HEK293 (cell line): Measurements from ENCODE around the gene DCAF4.

Source experiments
- CTCF ChIA-PET: fragments of 350-600 bp; formaldehyde crosslinking; extraction: SDS; loops from one replicate; lab custom pipeline; 2021; ENCODE audit warnings: antibody characterized with exemption; lab: Yijun Ruan, JAX
- POLR2A ChIA-PET: fragments of 300-600 bp; formaldehyde crosslinking; extraction: SDS; loops from one replicate; lab custom pipeline; 2020; ENCODE audit warnings: antibody characterized with exemption, inconsistent platforms; lab: Yijun Ruan, JAX
- H3K27ac ChIP-seq: fragments of 200-500 bp; sonication (Bioruptor generic); 2 replicates; pipeline ENCODE4 v1.5.1; 2014; ENCODE audit warnings: low read depth, low read length, control low read depth, inconsistent platforms; ENCODE audit errors: extremely low read depth
- H3K36me3 ChIP-seq, 2 experiments: fragments of 200-500 bp in 1 of 2; sonication (Bioruptor generic) in 1 of 2; 1 replicate in 1 of 2; 2 replicates in 1 of 2; pipeline ENCODE4 v1.5.1; 2014 to 2017; ENCODE audit warnings: inconsistent platforms in 2 of 2, low read length in 2 of 2; ENCODE audit not compliant: control insufficient read depth in 2 of 2, insufficient read depth in 1 of 2
- H3K4me1 ChIP-seq: fragments of 200-500 bp; sonication (Bioruptor generic); 2 replicates; pipeline ENCODE4 v1.5.1; 2014; ENCODE audit warnings: mild to moderate bottlenecking, low read length, inconsistent platforms; ENCODE audit not compliant: control insufficient read depth, insufficient read depth
- H3K4me3 ChIP-seq: 2 replicates; pipeline ENCODE4 v1.5.1; 2011; ENCODE audit warnings: low read depth, mild to moderate bottlenecking, control low read depth, low read length, moderate library complexity
- H3K9me3 ChIP-seq: fragments of 200-500 bp; sonication (Bioruptor generic); 2 replicates; pipeline ENCODE4 v1.5.1; 2014; ENCODE audit warnings: low read depth, low read length, inconsistent platforms; ENCODE audit not compliant: control insufficient read depth, insufficient read depth
- ELK4 ChIP-seq: IDR thresholded peaks from 2 replicates; pipeline ENCODE4 v1.6.1; 2011; ENCODE audit warnings: mild to moderate bottlenecking, low read depth, low read length, borderline replicate concordance
- FEZF1 ChIP-seq: fragments of 450-650 bp; formaldehyde crosslinking; IDR thresholded peaks from 2 replicates; pipeline ENCODE4 v1.5.1; 2016; ENCODE audit warnings: missing biosample characterization, missing genetic modification characterization
- MEIS1 ChIP-seq: sonication (generic); formaldehyde crosslinking; IDR thresholded peaks from 2 replicates; pipeline ENCODE4 v1.8.1; 2022; ENCODE audit warnings: missing genetic modification reagents, mild to moderate bottlenecking, borderline replicate concordance
- RBAK ChIP-seq: fragments of 450-650 bp; formaldehyde crosslinking; IDR thresholded peaks from 2 replicates; pipeline ENCODE4 v1.5.1; 2016; ENCODE audit warnings: missing biosample characterization, missing genetic modification characterization
- SETDB1 ChIP-seq: IDR thresholded peaks from one replicate; pipeline ENCODE4 v1.6.1; 2017; ENCODE audit warnings: mild to moderate bottlenecking, low read length, moderate library complexity, mixed read lengths; ENCODE audit not compliant: insufficient read length
- SP2 ChIP-seq: fragments of 450-650 bp; formaldehyde crosslinking; IDR thresholded peaks from 2 replicates; pipeline ENCODE4 v1.5.1; 2016; ENCODE audit warnings: missing biosample characterization, missing genetic modification characterization
- TRIM28 ChIP-seq: IDR thresholded peaks from 2 replicates; pipeline ENCODE4 v1.6.1; 2011; ENCODE audit warnings: low read length, control low read depth, borderline replicate concordance
- ZBTB1 ChIP-seq: fragments of 450-650 bp; formaldehyde crosslinking; IDR thresholded peaks from 2 replicates; pipeline ENCODE4 v1.5.1; 2016; ENCODE audit warnings: missing biosample characterization, missing genetic modification characterization
- ZBTB17 ChIP-seq: fragments of 450-650 bp; formaldehyde crosslinking; IDR thresholded peaks from 2 replicates; pipeline ENCODE4 v1.5.1; 2016; ENCODE audit warnings: missing biosample characterization, missing genetic modification characterization
- ZFP3 ChIP-seq: fragments of 450-650 bp; formaldehyde crosslinking; IDR thresholded peaks from 2 replicates; pipeline ENCODE4 v1.5.1; 2016; ENCODE audit warnings: low read depth, missing biosample characterization, missing genetic modification characterization
- ZNF133 ChIP-seq: fragments of 450-650 bp; formaldehyde crosslinking; IDR thresholded peaks from 2 replicates; pipeline ENCODE4 v1.5.1; 2016; ENCODE audit warnings: missing biosample characterization, missing genetic modification characterization
- ZNF18 ChIP-seq: fragments of 450-650 bp; formaldehyde crosslinking; IDR thresholded peaks from 2 replicates; pipeline ENCODE4 v1.5.1; 2016; ENCODE audit warnings: missing biosample characterization, missing genetic modification characterization
- ZNF202 ChIP-seq: fragments of 450-650 bp; formaldehyde crosslinking; IDR thresholded peaks from 2 replicates; pipeline ENCODE4 v1.5.1; 2016; ENCODE audit warnings: missing biosample characterization, missing genetic modification characterization, borderline replicate concordance
- ZNF404 ChIP-seq: fragments of 450-650 bp; formaldehyde crosslinking; IDR thresholded peaks from 2 replicates; pipeline ENCODE4 v1.5.1; 2017; ENCODE audit warnings: missing biosample characterization, missing genetic modification characterization
- ZNF426 ChIP-seq: fragments of 450-650 bp; formaldehyde crosslinking; IDR thresholded peaks from 2 replicates; pipeline ENCODE4 v1.5.1; 2017; ENCODE audit warnings: missing biosample characterization, missing genetic modification characterization, mild to moderate bottlenecking, inconsistent platforms, moderate library complexity
- ZNF548 ChIP-seq: fragments of 450-650 bp; formaldehyde crosslinking; IDR thresholded peaks from 2 replicates; pipeline ENCODE4 v1.5.1; 2016; ENCODE audit warnings: missing biosample characterization, missing genetic modification characterization
- ZNF558 ChIP-seq: fragments of 450-650 bp; formaldehyde crosslinking; IDR thresholded peaks from 2 replicates; pipeline ENCODE4 v1.5.1; 2016; ENCODE audit warnings: missing biosample characterization, missing genetic modification characterization
- ZNF629 ChIP-seq: fragments of 450-650 bp; formaldehyde crosslinking; IDR thresholded peaks from 2 replicates; pipeline ENCODE4 v1.5.1; 2017; ENCODE audit warnings: missing biosample characterization, missing genetic modification characterization
- ZNF658 ChIP-seq: fragments of 450-650 bp; formaldehyde crosslinking; IDR thresholded peaks from 2 replicates; pipeline ENCODE4; 2016; ENCODE audit warnings: missing biosample characterization, missing genetic modification characterization
- ZNF701 ChIP-seq: fragments of 450-650 bp; formaldehyde crosslinking; IDR thresholded peaks from 2 replicates; pipeline ENCODE4 v1.5.1; 2016; ENCODE audit warnings: missing biosample characterization, missing genetic modification characterization
- ZNF791 ChIP-seq: fragments of 450-650 bp; formaldehyde crosslinking; IDR thresholded peaks from 2 replicates; pipeline ENCODE4 v1.5.1; 2016; ENCODE audit warnings: missing biosample characterization, missing genetic modification characterization
- ZNF837 ChIP-seq: fragments of 450-650 bp; formaldehyde crosslinking; IDR thresholded peaks from 2 replicates; pipeline ENCODE4 v1.5.1; 2016; ENCODE audit warnings: missing biosample characterization, missing genetic modification characterization

Gene DCAF4

DNA sequence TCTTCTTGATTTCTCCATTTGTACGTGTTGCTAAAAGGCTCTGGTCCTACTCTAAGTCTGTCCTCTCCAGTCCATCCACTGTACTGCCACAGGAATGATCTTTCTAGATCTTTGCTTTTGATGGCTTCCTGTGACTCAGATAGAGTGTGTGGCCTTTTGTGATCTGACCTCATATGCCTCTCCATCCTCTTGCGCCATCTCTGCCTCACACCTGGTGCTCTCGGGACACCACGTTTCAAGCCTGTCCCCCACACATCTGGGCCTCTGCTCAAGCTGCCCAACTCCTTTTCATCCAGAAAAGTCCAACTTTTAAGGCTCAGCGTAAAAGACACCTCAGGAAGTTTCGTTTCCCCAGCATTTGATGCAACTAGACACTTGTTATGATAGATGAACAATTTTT, 39.0 kb downstream of the DCAF4 start:
- ChIA-PET CTCF (no interaction called here), POLR2A (no interaction called here)
- Histone ChIP-seq H3K9me3 (no peaks in the 10 kb centered on the region), H3K27ac (no peak overlapping the region), H3K36me3 (peaks cover 4 to 39% of the 10 kb centered on the region in 2 experiments; a peak in 2 of 3 replicates), H3K4me1 (no peaks in the 10 kb centered on the region; the same call in 1 of the 2 replicates), H3K4me3 (no peak overlapping the region)
- TF ChIP-seq SP2 (tag by site-specific recombination) (no peak), ELK4 (no peak), ZNF658 (tag by site-specific recombination) (no peak), ZNF837 (tag by site-specific recombination) (no peak), ZNF133 (tag by site-specific recombination) (no peak), SETDB1 (no peak)

DNA sequence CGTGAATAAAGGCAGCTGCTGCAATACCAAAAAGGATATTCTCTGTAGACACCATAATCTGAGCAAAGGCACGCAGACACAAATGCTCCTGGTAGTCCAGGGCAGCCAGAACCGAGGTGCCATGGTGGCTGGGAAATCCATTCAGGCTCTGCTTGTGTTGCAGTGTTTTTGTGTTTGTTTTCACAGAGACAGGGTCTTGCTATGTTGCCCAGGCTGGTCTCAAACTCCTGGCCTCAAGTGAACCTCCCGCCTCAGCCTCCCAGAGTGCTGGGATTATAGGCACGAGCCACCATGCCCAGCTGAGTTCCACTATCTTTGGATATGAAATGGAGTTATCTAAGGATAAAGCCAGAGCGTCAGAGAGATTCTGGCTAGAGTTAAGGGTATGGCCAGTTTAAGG, 39.8 kb downstream of the DCAF4 start:
- H3K9me3 ChIP-seq = no peaks in the 10 kb centered on the region
- no peaks in the 10 kb centered on the region; the same call in 1 of the 2 replicates for H3K4me1 ChIP-seq
- H3K4me3 ChIP-seq = no peak overlapping the region
- peaks cover 0 to 39% of the 10 kb centered on the region in 2 experiments; a peak in 2 of 3 replicates for H3K36me3 ChIP-seq
- ChIA-PET CTCF (no interaction called here), POLR2A (no interaction called here)
- TF ChIP-seq ZNF791 (tag by site-specific recombination) (no peak), MEIS1 (no peak), ZNF701 (no peak), ZNF629 (tag by site-specific recombination) (no peak)
- TF ChIP-seq, all 188 proteins: peak for 0
- H3K27ac ChIP-seq = no peak overlapping the region

DNA sequence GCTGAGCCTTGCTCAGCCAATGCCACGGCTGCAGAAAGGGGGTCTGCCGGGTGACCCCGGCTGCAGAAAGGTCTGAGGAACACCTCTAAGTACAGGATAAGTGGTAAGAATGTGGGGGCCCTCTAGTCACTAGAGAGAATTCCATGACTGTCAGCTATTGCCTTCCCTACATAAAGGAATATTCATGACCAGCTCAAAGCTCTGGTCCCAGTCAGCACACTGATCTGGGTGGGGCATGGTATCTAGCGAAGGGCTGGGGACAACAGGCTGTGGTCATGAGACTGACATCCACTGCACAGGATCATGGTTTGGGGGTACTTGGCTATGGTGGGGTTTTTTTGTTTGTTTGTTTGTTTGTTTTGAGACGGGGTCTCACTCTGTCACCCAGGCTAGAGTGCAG, 42.1 kb downstream of the DCAF4 start:
- Histone ChIP-seq H3K4me1 (no peaks in the 10 kb centered on the region), H3K36me3 (peaks cover 0 to 46% of the 10 kb centered on the region in 2 experiments; a peak in 2 of 3 replicates), H3K9me3 (no peaks in the 10 kb centered on the region), H3K27ac (no peak overlapping the region), H3K4me3 (no peak overlapping the region)
- POLR2A ChIA-PET = no interaction called here
- CTCF ChIA-PET = no interaction called here
- TF ChIP-seq ZNF548 (no peak), ZFP3 (no peak), ZNF202 (tag by site-specific recombination) (no peak), FEZF1 (no peak), ZNF18 (tag by site-specific recombination) (no peak), RBAK (tag by site-specific recombination) (no peak), ZNF426 (no peak), SETDB1 (no peak), ZBTB17 (no peak), ZBTB1 (no peak)

GRCh38 chr14:72970058-72970630, 43.9 kb downstream of the DCAF4 start:
- TF ChIP-seq TRIM28 = no peak
- no peak for TF ChIP-seq ZNF404 (tag by site-specific recombination)
- no peak for TF ChIP-seq ZNF558
- TF ChIP-seq ZNF658 (tag by site-specific recombination) = no peak
- TF ChIP-seq, all 188 proteins: peak for 0
- Histone ChIP-seq H3K4me1 (no peaks in the 10 kb centered on the region), H3K4me3 (no peak overlapping the region), H3K9me3 (no peaks in the 10 kb centered on the region), H3K36me3 (peaks cover 0 to 64% of the 10 kb centered on the region in 2 experiments; a peak in 2 of 3 replicates), H3K27ac (no peak overlapping the region)
- CTCF ChIA-PET = no interaction called here
- POLR2A ChIA-PET = no interaction called here
